Progenitor cell of endocrine pancreas (in vitro differentiated cells): ENCODE data around the gene LPAR4. TPM values are rescaled to one million over a fixed set of nuclear protein-coding genes. Genes with fewer than 3 reads are reported as not detected.

Source experiments
- DNase-seq: peaks from one replicate; pipeline ENCODE4 v3.0.0; 2021; ENCODE audit warnings: low spot score; ENCODE audit not compliant: unreplicated experiment
- H3K27ac Mint-ChIP-seq: 2 replicates; pipeline ENCODE4 v1.8.0; 2021; ENCODE audit warnings: mild to moderate bottlenecking, moderate library complexity, mixed read lengths
- H3K27me3 Mint-ChIP-seq: 2 replicates; pipeline ENCODE4 v1.8.0; 2021; ENCODE audit warnings: mixed read lengths
- H3K36me3 Mint-ChIP-seq: 2 replicates; pipeline ENCODE4 v1.8.0; 2022; ENCODE audit warnings: mixed read lengths; ENCODE audit not compliant: insufficient read depth
- H3K4me1 Mint-ChIP-seq: 2 replicates; pipeline ENCODE4 v1.8.0; 2021; ENCODE audit warnings: low read depth, mixed read lengths
- H3K4me3 Mint-ChIP-seq: 2 replicates; pipeline ENCODE4 v1.8.0; 2021; ENCODE audit warnings: low read depth, mild to moderate bottlenecking, moderate library complexity, mixed read lengths
- H3K9me3 Mint-ChIP-seq: 2 replicates; pipeline ENCODE4 v1.8.0; 2021; ENCODE audit warnings: low read depth, mixed read lengths
- CTCF ChIP-seq: fragments of 200-600 bp; sonication (generic); IDR thresholded peaks from one replicate; pipeline ENCODE4 v1.5.0; 2021; ENCODE audit warnings: antibody characterized with exemption, mild to moderate bottlenecking; ENCODE audit not compliant: unreplicated experiment
- total RNA-seq: library from RNA; stranded (reverse); gene quantifications from 2 replicates; pipeline ENCODE4 v1.2.1, GENCODE V29; 2021

LPAR4 gene
- total RNA-seq, 1 donor from 2014 or later = 1.0 TPM

- H3K9me3 Mint-ChIP-seq = peaks cover 15% of the 10 kb centered on the region
- H3K36me3 Mint-ChIP-seq = no peaks in the 10 kb centered on the region
- DNase-seq = no peak
- H3K27me3 Mint-ChIP-seq = no peaks in the 10 kb centered on the region
- H3K4me1 Mint-ChIP-seq = no peaks in the 10 kb centered on the region
- TF ChIP-seq CTCF = no peak
- no peak overlapping the region for H3K4me3 Mint-ChIP-seq
- no peak overlapping the region for H3K27ac Mint-ChIP-seq
Observed at GRCh38 chrX:78712336-78712735, 35.2 kb upstream of the LPAR4 start.

GRCh38 chrX:78725287-78725686, 22.2 kb upstream of the LPAR4 start:
- TF ChIP-seq CTCF = no peak
- DNase-seq = no peak
- H3K4me1 Mint-ChIP-seq = no peaks in the 10 kb centered on the region
- H3K27ac Mint-ChIP-seq = no peak overlapping the region
- no peak overlapping the region for H3K4me3 Mint-ChIP-seq
- H3K9me3 Mint-ChIP-seq = peaks cover 20% of the 10 kb centered on the region
- no peaks in the 10 kb centered on the region for H3K36me3 Mint-ChIP-seq
- no peaks in the 10 kb centered on the region for H3K27me3 Mint-ChIP-seq

- Mint-ChIP-seq H3K27me3 (peaks cover 31% of the 10 kb centered on the region), H3K9me3 (peaks cover 13% of the 10 kb centered on the region), H3K36me3 (no peaks in the 10 kb centered on the region), H3K4me1 (peaks cover 5% of the 10 kb centered on the region), H3K4me3 (no peak overlapping the region), H3K27ac (no peak overlapping the region)
- no peak for DNase-seq
- no peak for TF ChIP-seq CTCF
Observed at GRCh38 chrX:78746496-78746895, 1.0 kb upstream of the LPAR4 start.

GRCh38 chrX:78747971-78748370, 451 bp downstream of the LPAR4 start:
- Mint-ChIP-seq H3K27ac (no peak overlapping the region), H3K27me3 (peaks cover 31% of the 10 kb centered on the region), H3K4me1 (peaks cover 5% of the 10 kb centered on the region), H3K9me3 (peaks cover 13% of the 10 kb centered on the region), H3K36me3 (no peaks in the 10 kb centered on the region), H3K4me3 (peak overlapping the region; percentile 47)
- no peak for DNase-seq
- no peak for TF ChIP-seq CTCF

GRCh38 chrX:78748846-78749245, 1.3 kb downstream of the LPAR4 start:
- peaks cover 5% of the 10 kb centered on the region for H3K4me1 Mint-ChIP-seq
- no peak for TF ChIP-seq CTCF

More at GRCh38 chrX:78748846-78749245, 1.3 kb downstream of the LPAR4 start:
- peaks cover 13% of the 10 kb centered on the region for H3K9me3 Mint-ChIP-seq
- no peak overlapping the region for H3K4me3 Mint-ChIP-seq
- peaks cover 31% of the 10 kb centered on the region for H3K27me3 Mint-ChIP-seq
- no peaks in the 10 kb centered on the region for H3K36me3 Mint-ChIP-seq
- no peak overlapping the region for H3K27ac Mint-ChIP-seq
- DNase-seq = no peak
